Testis (tissue), 3 donors: ENCODE data around the gene PLP1. TPM values are rescaled to one million over a fixed set of nuclear protein-coding genes. Genes with fewer than 3 reads are reported as not detected.
"Not testable (repeated sequence)": the region's sequence is repeated elsewhere in the genome, so short reads cannot be mapped to it uniquely, and the experiment has no call there.

Experiments
- DNase-seq: peaks from one replicate; pipeline ENCODE4 v3.0.0-alpha.2; 2019
- H3K27ac ChIP-seq, 2 donors: fragments of 200-600 bp; sonication (generic); one replicate each; pipeline ENCODE4 v1.5.1; 2019
- H3K27me3 ChIP-seq: fragments of 200-600 bp; sonication (generic); one replicate; pipeline ENCODE4 v1.5.1; 2019
- H3K36me3 ChIP-seq: fragments of 200-600 bp; sonication (generic); one replicate; pipeline ENCODE4 v1.5.1; 2017; ENCODE audit warnings: low read depth; ENCODE audit errors: missing control alignments
- H3K4me1 ChIP-seq: fragments of 200-600 bp; sonication (generic); one replicate; pipeline ENCODE4 v1.5.1; 2019
- H3K4me3 ChIP-seq, 2 donors: fragments of 200-600 bp; sonication (generic); one replicate each; pipeline ENCODE4 v1.5.1; 2017 to 2019
- H3K9me3 ChIP-seq: fragments of 200-600 bp; sonication (generic); one replicate; pipeline ENCODE4 v1.5.1; 2017
- POLR2A ChIP-seq: fragments of 450-650 bp; IDR thresholded peaks from one replicate; pipeline ENCODE4 v1.6.1; 2017; ENCODE audit warnings: antibody characterized with exemption, mild to moderate bottlenecking, moderate library complexity
- WGBS, 2 donors: methylation state at CpG; one replicate each; pipeline ENCODE4 v1.1.5; 2018; 5-methylcytosine and 5-hydroxymethylcytosine counted together
- intact Hi-C: fragments of 100-400 bp; cut with DNase I; formaldehyde crosslinking; loops from one replicate; pipeline ENCODE4 v1.15.1; 2023; ENCODE audit warnings: low total_unique reads
- polyA plus RNA-seq: library from polyadenylated mRNA; stranded (reverse); fragments of 350-450 nt; fragmentation: Illumina TruSeq; extraction: RNeasy Lipid Tissue Mini Kit (QIAGEN cat#74804); gene quantifications from one replicate; pipeline ENCODE4 v1.2.3, GENCODE V29; 2014; ENCODE audit warnings: low read depth, low replicate concordance; ENCODE audit not compliant: insufficient read depth
- total RNA-seq, 2 donors: library from RNA; depleted of rRNA; stranded (reverse); fragments of >200 nt; gene quantifications; one replicate each; pipeline ENCODE4 v1.2.3, GENCODE V29; 2016
- TF ChIP-seq, protein P1 (sequence below), 3 experiments: fragments of 450-650 bp in 2 of 3; fragments of 200-600 bp in 1 of 3; sonication (generic) in 1 of 3; IDR thresholded peaks; one replicate each; pipeline ENCODE4 v1.5.1; 2016 to 2019; ENCODE audit warnings: antibody characterized with exemption in 3 of 3, mild to moderate bottlenecking in 2 of 3, moderate library complexity in 1 of 3

Gene PLP1
- total and polyA plus RNA-seq, 3 donors from 2014 or later, result 79.7 to 119 (median 111) TPM

DNA sequence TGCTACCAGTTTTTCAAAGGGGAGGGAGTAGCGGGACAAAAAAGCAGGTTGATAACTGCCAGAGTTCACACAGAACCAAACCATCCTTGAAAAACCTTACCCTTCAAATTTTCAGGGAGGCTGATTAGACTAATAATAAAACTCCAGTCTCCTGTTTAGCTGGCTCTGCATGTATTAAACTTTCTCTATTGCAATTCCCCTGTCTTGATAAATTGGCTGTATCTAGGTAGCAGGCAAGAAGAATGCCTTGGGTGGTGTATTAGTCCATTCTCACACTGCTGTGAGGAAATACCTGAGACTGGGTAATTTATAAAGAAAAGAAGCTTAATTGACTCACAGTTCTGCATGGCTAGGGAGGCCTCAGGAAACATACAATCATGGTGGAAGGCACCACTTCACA lies 18.1 kb upstream of the PLP1 start:
- no peaks in the 10 kb centered on the region for H3K4me1 ChIP-seq
- H3K4me3 ChIP-seq, result no peak overlapping the region
- H3K36me3 ChIP-seq, result no peaks in the 10 kb centered on the region
- 100% methylated on average over 1 of the region's 1 CpG for WGBS, 2 donors
- H3K27me3 ChIP-seq, result no peaks in the 10 kb centered on the region
- no peak for TF ChIP-seq POLR2A
- TF ChIP-seq, protein P1, sequence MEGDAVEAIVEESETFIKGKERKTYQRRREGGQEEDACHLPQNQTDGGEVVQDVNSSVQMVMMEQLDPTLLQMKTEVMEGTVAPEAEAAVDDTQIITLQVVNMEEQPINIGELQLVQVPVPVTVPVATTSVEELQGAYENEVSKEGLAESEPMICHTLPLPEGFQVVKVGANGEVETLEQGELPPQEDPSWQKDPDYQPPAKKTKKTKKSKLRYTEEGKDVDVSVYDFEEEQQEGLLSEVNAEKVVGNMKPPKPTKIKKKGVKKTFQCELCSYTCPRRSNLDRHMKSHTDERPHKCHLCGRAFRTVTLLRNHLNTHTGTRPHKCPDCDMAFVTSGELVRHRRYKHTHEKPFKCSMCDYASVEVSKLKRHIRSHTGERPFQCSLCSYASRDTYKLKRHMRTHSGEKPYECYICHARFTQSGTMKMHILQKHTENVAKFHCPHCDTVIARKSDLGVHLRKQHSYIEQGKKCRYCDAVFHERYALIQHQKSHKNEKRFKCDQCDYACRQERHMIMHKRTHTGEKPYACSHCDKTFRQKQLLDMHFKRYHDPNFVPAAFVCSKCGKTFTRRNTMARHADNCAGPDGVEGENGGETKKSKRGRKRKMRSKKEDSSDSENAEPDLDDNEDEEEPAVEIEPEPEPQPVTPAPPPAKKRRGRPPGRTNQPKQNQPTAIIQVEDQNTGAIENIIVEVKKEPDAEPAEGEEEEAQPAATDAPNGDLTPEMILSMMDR (IDR thresholded peaks at IDR 0.05), result no peak
- DNase-seq, result no peak
- H3K27ac ChIP-seq, result no peak overlapping the region
- H3K9me3 ChIP-seq, result no peaks in the 10 kb centered on the region
- intact Hi-C loops, result no loop called here

DNA sequence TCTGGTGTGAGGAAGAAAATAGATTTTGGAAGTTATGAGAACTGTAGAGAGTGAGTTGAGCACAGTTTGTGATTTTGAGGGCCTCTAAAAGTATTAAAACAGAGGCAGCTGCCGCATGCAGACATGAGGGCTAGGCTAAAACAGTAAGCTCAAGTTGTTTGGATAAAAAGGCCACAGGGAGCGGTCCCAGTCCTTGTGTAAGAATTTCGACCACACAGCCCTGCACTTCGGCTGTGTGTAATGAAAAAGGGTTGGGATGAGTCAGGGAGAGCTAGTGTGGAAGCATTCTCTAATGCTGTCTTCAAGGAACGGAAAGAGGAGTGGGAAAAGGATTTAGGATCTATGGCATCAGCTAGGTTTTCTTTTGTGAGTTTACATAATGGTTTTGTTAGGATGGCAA lies 13.1 kb upstream of the PLP1 start:
- H3K27me3 ChIP-seq, H3K4me1 ChIP-seq, H3K27ac ChIP-seq, H3K36me3 ChIP-seq, intact Hi-C loops, H3K4me3 ChIP-seq, H3K9me3 ChIP-seq, DNase-seq: not testable (repeated sequence)
- WGBS, 2 donors, result 90 to 93% methylated on average over 5 of the region's 5 CpGs

DNA sequence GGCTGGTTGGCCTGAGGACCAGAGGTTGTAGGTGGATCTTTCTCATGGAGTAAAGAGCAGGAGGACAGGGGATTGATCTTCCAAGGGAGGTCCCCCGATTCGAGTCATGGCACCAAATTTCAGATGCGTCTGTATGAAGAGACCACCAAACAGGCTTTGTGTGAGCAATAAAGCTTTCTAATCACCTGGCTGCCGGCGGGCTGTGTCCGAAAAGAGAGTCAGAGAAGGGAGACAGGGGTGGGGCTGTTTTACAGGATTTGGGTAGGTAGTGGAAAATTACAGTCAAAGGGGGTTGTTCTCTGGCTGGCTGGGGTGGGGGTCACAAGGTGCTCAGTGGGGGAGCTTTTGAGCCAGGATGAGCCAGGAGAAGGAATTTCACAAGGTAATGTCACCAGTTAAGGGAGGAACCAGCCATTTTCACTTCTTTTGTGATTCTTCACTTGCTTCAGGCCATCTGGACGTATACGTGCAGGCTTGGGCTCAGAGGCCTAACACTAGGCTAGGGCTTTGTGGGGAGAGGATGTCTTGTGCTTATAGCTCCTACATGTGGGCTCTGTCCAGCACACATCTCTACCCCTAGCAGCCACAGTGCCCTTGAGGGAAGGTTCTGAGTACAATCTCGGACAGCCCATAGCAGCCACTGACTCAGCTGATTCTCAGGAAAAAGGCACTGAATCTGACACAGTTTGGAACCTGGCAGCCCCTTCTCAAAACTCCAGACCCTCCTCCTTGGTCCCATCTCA lies 9.7 kb upstream of the PLP1 start:
- H3K9me3 ChIP-seq, H3K27ac ChIP-seq, intact Hi-C loops, H3K36me3 ChIP-seq, H3K27me3 ChIP-seq, H3K4me1 ChIP-seq, DNase-seq, H3K4me3 ChIP-seq: not testable (repeated sequence)
- WGBS, 2 donors, result 82 to 91% methylated on average over 9 of the region's 9 CpGs

DNA sequence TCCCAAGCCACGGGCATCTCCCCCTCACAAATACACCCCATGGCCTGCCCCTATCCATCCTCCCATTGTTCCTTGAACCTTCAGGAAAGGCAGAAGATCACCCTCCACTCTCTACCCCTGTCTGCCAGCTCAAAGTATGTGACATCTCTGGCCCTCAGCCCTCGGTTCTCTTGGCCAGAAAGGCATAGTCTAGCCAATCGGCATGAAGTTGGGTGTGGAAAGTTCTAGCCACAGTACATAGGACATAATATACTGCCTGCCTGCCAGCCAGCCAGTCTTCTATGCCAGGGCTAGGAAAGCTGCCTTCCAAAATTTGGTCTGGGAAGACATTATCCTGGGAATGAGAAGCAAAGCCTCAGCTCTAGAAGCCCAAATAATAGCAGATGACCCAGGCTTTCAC lies 3.2 kb upstream of the PLP1 start:
- TF ChIP-seq, protein P1 (IDR thresholded peaks at IDR 0.05), result no peak
- TF ChIP-seq POLR2A, result no peak
- WGBS, 2 donors, result 64% methylated on average over 3 of the region's 3 CpGs; no CpG with 5 or more reads in 1 of the 2 donors
- intact Hi-C loops, result no loop called here
- no peaks in the 10 kb centered on the region for H3K27me3 ChIP-seq
- no peak overlapping the region for H3K27ac ChIP-seq
- no peaks in the 10 kb centered on the region for H3K4me1 ChIP-seq
- DNase-seq, result no peak
- no peaks in the 10 kb centered on the region for H3K9me3 ChIP-seq
- no peaks in the 10 kb centered on the region for H3K36me3 ChIP-seq
- H3K4me3 ChIP-seq, result no peak overlapping the region

DNA sequence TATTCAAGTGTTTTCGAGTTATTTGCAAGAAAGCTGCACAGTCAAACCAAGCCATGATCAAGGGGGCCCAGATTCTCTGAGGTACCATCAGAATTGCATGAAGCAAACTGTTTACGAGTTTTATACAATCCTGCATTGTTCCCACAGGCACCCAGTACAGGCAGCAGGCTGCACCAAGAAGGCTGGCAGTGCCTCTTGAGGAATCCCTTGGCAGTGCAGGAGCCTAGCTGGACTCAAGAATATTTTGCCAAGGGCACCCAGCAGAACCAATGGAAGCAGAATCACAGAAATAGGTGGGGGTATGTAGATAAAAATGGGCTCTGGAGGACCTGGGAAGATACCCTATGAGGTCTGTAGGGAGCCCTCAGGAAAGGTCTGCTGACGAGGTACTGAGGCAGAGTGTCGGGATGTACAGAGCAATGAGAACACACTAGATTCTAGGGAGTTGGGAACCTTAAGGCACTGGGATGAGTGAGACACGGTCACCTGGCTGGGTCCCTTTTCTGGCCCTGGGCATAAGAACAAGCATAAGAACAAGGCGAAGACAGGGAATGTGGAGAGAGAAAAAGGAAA lies 2.5 kb upstream of the PLP1 start:
- intact Hi-C loops, result no loop called here
- H3K36me3 ChIP-seq, result no peaks in the 10 kb centered on the region

More for the DNA sequence above, 2.5 kb upstream of the PLP1 start:
- DNase-seq, result peak; percentile 41
- Histone ChIP-seq H3K4me1 (no peaks in the 10 kb centered on the region), H3K4me3 (no peak overlapping the region), H3K27me3 (no peaks in the 10 kb centered on the region), H3K9me3 (no peaks in the 10 kb centered on the region), H3K27ac (no peak overlapping the region)
- TF ChIP-seq POLR2A, result no peak
- TF ChIP-seq, protein P1 (IDR thresholded peaks at IDR 0.05), result no peak
- 86 to 93% methylated on average over 5 of the region's 6 CpGs for WGBS, 2 donors
